RWPE1 (cell line): Measurements from ENCODE around the gene CASTOR1.

Experiments used
- CTCF ChIA-PET: fragments of 350-600 bp; sonication (Branson Sonifier 250); formaldehyde crosslinking; extraction: SDS; loops from one replicate; lab custom pipeline; 2021; lab: Yijun Ruan, JAX
- POLR2A ChIA-PET: fragments of 400-600 bp; formaldehyde crosslinking; extraction: SDS; loops from one replicate; lab custom pipeline; 2020; ENCODE audit warnings: antibody characterized with exemption; ENCODE audit not compliant: low non-redundant PET; lab: Yijun Ruan, JAX
- DNase-seq: peaks from one replicate; pipeline ENCODE4 v3.0.0; 2012; ENCODE audit warnings: low spot score
- H3K27ac ChIP-seq: fragments of 450-650 bp; 2 replicates; pipeline ENCODE4 v1.5.1; 2017
- TF ChIP-seq, protein P1 (sequence below): fragments of 450-650 bp; conservative IDR thresholded peaks from 2 replicates; pipeline ENCODE4 v1.5.1; 2017; ENCODE audit warnings: low read depth, mild to moderate bottlenecking

The CASTOR1 gene

DNA sequence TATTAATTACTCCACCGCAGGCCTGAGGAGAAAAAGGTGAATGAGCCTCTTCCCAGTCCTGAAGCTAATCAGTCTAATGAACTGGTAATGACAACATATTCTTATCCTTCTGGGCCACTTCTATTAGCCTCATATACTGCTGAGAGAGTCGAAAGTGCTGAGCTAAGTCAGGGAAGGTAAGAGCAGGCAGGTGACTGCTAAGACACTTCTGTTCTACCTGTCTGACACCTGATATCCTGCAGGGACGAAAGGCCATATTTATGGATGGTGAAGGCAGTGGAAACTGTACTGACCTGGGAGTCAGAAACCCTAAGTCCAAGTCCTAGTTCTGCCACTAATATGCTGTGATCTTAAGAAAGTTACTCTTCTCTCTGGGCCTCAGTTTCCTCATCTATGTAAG, 33.9 kb upstream of the CASTOR1 start:
- TF ChIP-seq, protein P1, sequence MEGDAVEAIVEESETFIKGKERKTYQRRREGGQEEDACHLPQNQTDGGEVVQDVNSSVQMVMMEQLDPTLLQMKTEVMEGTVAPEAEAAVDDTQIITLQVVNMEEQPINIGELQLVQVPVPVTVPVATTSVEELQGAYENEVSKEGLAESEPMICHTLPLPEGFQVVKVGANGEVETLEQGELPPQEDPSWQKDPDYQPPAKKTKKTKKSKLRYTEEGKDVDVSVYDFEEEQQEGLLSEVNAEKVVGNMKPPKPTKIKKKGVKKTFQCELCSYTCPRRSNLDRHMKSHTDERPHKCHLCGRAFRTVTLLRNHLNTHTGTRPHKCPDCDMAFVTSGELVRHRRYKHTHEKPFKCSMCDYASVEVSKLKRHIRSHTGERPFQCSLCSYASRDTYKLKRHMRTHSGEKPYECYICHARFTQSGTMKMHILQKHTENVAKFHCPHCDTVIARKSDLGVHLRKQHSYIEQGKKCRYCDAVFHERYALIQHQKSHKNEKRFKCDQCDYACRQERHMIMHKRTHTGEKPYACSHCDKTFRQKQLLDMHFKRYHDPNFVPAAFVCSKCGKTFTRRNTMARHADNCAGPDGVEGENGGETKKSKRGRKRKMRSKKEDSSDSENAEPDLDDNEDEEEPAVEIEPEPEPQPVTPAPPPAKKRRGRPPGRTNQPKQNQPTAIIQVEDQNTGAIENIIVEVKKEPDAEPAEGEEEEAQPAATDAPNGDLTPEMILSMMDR: no peak
- CTCF ChIA-PET: interaction anchor here (0.6 kb wide), 1 partner anchor 11 kb away, joined by 5 read pairs; no protein-coding TSS in a partner anchor
- POLR2A ChIA-PET: no interaction called here
- no peak for DNase-seq
- no peak overlapping the region for H3K27ac ChIP-seq

DNA sequence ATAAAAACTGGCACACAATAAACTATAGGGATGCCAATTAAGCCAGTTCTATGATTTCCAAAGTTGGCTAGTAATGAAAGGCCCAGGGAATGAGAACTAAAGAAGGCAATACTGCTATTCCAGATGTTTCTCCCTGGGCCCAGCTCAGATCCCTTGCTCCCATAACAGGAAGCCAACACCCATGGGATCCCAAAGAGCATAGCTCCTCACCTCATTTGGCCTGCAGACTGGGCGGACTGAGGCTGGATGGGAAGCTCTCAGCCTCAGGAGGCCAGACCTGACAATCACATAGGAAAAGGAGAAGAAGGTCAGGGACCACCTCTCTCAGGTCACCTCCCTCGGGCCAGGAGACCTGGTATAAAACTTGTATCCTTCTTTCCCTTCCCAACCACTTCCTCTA, 32.2 kb upstream of the CASTOR1 start:
- DNase-seq: no peak
- TF ChIP-seq, protein P1: no peak
- no peak overlapping the region for H3K27ac ChIP-seq
- ChIA-PET CTCF (no interaction called here), POLR2A (no interaction called here)

DNA sequence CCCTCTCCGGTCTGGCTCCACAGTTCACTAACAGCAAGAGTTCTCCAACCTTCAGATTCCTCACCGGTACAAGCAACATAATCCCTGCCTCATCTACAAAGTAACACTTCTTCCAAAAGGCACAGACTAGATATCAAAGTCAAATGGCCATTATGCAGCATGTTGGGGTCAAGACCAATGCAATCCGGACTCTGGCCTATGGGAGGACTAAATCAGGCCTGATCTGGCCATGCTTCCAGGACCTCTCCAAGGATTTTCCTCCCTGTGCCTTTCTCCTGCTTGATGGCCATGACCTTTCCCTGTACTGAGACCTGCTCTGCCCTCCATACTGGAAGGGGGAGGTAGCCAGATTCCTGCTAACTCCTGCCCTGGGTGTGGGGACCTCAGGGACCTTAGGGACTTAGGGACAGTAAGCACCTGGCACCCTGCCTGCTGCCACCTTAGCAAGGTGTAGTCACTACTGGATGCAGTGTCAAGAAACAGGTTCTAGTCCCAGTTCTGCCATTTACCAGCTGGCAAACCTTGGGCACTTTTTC, 30.8 kb upstream of the CASTOR1 start:
- peak overlapping the region; percentile 5 for H3K27ac ChIP-seq
- POLR2A ChIA-PET: no interaction called here
- CTCF ChIA-PET: no interaction called here
- TF ChIP-seq, protein P1: no peak
- no peak for DNase-seq

DNA sequence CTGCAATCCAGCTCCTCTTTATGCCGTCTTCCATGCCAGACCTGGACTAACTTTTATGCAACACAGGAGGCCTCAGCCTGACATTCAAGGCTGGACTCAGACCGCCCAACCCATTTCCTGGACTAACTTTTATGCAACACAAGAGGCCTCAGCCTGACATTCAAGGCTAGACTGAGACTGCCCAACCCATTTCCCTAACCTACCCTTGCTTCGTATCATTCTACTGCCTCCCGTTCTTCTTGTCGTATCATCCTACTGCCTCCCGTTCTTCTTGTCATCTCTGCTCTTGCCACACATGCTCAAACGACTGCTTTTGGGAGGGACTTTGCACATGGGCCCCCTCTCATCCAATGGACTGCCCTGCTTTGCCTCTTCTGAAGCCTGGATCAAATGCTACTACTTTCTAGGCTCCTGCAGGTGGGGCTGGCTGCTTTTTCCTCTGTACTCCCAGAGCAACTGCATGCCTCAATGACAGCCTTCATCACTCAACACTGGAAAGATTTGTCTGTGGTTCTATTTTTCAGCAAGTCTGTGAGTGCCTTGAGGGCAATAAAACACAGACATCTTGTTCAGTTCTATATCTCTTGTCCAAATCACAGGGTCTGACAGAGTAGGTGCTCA, 29.6 kb upstream of the CASTOR1 start:
- CTCF ChIA-PET: no interaction called here
- POLR2A ChIA-PET: no interaction called here
- peak overlapping the region; percentile 7 for H3K27ac ChIP-seq

DNA sequence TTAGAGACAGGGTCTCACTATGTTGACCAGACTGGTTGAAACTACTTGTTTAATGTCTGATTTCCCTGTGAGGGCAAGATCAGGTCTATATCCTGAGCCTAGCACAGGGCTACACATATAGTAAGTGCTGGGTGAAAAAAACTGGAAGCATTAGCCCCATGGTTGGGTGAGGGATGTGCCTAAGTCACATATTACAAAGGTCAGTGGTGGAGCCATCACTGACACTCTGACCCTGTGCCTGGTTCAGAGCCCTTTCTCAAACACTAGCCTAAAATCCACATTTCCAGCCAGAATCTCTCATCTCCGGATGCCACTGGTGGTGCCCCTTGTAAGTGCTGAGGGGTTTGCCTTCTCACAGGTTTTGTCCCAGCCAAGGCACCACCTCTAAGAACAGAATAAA, 28.5 kb upstream of the CASTOR1 start:
- POLR2A ChIA-PET: no interaction called here

More for the DNA sequence above, 29.6 kb upstream of the CASTOR1 start:
- no peak for DNase-seq
- TF ChIP-seq, protein P1: no peak

DNA sequence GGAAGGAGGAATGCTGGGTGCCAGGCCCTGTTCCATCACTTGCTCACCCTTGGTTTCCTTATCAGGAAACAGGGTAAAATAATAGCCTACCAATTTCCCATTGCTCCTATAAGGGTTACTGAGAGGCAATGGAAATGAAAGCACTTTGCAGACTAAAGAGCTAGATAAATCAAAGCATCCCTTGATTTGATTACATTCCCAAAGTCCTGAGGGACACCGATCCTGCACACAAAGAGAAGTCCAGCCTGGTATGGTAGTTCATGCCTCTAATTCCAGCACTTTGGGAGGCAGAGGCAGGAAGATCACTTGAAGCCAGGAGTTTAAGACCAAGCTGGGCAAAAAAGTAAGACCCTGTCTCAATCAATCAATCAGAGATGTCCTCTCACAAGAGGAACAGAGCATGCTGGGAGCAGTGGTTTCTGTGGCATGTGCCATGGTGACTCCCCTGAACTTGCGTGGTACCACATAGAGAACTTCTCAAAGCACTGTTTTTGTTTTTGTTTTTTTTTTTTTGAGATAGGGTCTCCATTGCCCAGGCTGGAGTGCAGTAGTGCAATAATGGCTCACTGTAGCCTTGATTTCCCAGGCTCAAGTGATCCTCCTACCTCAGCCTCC, 26.8 kb upstream of the CASTOR1 start:
- CTCF ChIA-PET: interaction anchor here (0.9 to 1.2 kb wide), 2 partner anchors 12 to 29 kb away, joined by 3 to 7 read pairs; no protein-coding TSS in a partner anchor
- POLR2A ChIA-PET: no interaction called here
- TF ChIP-seq, protein P1: no peak
- no peak overlapping the region for H3K27ac ChIP-seq
- DNase-seq: no peak

More for the DNA sequence above, 28.5 kb upstream of the CASTOR1 start:
- no peak for DNase-seq
- TF ChIP-seq, protein P1: no peak
- CTCF ChIA-PET: no interaction called here
- H3K27ac ChIP-seq: peak overlapping the region; percentile 7; the same call in 1 of the 2 replicates
